GM21390 (cell line): ENCODE data around the gene PRKRIP1.
A peak's percentile ranks its signal among the peaks of the same experiment; 100 is the strongest.
"Not testable (repeated sequence)": the region's sequence is repeated elsewhere in the genome, so short reads cannot be mapped to it uniquely, and the experiment has no call there.

Source experiments
- ATAC-seq: cut with Tn5 transposase; IDR thresholded peaks from one replicate; pipeline ENCODE4 v1.9.1; 2021; ENCODE audit not compliant: unreplicated experiment

The PRKRIP1 gene

DNA sequence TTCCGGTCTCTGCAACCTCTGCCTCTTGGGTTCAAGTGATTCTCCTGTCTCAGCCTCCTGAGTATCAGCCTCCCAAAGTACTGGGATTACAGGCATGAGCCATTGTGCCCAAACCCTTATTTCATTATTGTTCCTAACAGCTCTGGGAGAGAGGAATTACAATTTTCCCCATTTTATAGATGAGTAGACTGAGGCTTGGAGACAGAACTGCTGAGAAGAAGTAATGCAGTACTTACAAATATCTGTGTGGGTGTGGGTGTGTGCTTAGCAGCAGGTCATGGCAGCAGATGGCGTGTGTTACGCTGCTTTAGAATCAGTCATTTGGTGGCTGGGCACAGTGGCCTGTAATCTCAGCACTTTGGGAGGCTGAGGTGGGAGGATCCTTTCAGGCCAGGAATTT lies 7.4 kb downstream of the PRKRIP1 start:
- no peak for ATAC-seq

DNA sequence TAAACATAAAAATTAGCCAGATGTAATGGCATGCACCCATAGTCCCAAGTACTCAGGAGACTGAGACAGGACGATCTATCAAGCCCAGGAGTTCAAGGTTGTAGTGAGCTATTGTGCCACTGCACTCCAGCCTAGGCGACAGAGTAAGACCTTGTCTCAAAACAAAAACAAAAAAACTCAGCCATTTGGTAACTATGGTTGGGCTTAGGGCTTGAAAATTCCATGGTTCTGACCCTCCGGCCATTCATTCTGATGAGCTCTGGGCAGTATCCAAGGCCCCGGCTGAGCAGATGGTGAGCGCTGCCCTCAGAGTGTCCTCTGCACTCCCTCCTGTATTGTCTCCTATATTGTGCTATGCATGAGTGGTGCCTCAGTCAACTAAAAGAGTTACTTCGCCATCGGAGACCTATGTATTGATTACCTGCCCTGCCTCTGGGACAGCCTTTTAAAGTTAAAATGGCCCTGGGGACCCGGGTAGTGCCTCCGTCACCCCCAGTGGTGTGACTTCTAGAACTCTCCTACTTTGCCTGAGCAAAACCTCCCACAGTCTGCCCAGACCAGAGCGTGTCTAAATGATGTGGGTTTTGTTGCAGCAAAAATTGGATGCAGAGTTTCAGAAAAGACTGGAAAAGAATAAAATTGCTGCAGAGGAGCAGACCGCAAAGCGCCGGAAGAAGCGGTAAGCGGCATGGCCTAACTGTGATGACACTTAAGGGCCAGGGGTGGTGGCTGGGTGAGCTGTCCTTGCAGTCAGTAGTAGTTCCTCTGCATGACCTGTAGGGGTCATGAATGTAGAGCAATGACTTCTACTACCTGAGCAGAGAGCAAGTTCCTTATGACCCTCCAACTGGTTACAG lies 8.1 kb downstream of the PRKRIP1 start:
- ATAC-seq: peak; percentile 77

DNA sequence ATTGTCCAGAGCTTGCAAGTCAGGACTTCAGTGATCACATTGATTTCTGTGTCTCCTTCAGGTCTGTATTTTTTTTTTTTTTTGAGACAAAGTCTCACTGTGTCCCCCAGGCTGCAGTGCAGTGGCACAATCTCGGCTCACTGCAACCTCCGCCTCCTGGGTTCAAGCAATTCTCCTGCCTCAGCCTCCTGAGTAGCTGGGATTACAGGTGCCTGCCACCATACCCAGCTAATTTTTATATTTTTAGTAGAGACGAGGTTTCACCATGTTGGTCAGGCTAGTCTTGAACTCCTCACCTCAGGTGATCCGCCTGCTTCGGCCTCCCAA lies 8.7 kb downstream of the PRKRIP1 start:
- not testable (repeated sequence) for ATAC-seq

DNA sequence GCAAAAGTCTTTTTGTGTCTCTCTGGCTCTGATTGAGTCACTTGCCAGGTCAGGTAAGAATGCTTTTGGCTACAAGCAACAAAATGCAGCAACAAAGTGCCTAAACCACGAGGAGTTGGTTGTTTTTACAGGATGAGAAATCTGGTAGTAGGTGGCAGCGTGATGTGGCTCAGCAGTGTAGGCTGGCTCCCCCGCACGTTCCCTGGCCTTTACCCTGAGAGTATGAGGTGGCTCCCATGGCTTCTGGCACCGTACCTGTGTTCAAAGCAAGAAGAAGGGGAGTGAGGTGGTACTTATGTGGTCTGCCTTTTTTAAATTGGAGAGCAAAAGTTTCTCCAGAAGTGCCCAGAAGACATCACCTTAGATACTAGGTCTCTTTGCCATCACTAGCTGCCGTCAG lies 11.7 kb downstream of the PRKRIP1 start:
- ATAC-seq: no peak

DNA sequence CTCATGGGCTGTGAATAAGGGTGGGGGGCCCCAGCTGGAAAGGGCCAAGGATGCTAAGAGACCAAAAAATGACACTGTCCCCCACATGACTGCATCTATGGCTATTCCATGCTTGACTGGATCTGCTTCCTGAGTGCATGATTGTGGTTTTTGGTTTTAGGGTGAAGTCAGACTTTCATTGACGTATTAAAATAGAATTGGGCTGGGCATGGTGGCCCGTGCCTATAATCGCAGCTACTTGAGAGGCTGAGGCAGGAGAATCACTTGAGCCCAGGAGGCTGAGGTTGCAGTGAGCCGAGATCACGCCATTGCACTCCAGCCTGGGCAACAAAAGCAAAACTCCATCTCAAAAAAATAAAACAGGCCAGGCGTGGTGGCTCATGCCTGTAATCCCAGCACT lies 12.4 kb downstream of the PRKRIP1 start:
- ATAC-seq: peak; percentile 48

DNA sequence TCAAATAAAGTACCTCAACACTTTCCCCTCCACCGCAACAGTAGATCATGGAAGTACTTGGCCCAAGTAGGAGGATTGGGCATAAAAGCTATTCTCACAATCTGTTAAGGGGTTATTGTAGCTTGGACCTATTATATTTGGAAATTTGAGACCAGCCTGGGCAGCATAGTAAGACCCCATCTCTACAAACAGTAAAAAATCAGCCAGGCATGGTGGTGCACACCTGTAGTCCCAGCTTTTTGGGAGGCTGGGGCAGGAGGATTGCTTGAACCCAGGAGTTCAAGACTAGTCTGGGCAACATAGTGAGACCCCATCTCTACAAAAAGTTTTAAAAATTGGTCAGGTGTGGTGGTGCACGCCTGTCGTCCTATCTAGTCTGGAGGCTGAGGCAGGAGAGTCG lies 13.2 kb downstream of the PRKRIP1 start:
- no peak for ATAC-seq

DNA sequence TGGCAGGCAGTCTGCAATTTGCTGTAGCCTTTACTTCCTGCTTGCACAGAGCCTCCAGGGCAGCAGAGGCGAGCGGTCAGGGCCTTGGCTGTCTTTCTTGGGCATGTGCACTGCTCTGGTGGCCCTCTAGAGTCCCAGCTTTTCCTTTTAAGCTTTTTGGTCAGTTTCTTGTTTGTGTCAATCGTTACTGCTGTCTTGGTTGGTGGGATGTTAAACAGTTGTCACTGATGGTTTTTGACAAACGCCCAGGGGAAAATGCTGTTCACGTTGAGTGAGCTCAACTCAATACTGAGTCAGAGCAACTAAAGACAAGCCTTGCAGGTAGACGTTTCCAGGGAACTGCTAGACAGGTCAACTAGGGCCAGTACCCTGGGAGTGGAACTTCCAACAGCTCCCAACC lies 14.0 kb downstream of the PRKRIP1 start:
- no peak for ATAC-seq

DNA sequence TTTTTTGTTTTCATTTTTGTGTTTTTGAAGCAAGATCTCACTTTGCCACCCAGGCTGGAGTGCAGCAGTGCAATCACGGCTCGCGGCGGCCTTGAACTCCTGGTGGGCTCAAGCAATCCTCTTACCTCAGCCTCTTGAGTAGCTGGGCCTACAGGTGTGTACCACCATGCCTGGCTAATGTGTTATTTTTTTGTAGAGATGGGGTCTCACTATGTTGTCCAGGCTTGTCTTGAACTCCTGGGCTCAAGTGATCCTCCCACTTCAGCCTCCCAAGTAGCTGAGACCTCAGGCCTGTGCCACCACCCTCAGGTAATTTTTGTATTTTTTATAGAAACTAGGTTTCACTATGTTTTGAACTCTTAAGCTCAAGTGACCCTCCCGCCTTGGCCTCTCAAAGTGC lies 14.8 kb downstream of the PRKRIP1 start:
- no peak for ATAC-seq

DNA sequence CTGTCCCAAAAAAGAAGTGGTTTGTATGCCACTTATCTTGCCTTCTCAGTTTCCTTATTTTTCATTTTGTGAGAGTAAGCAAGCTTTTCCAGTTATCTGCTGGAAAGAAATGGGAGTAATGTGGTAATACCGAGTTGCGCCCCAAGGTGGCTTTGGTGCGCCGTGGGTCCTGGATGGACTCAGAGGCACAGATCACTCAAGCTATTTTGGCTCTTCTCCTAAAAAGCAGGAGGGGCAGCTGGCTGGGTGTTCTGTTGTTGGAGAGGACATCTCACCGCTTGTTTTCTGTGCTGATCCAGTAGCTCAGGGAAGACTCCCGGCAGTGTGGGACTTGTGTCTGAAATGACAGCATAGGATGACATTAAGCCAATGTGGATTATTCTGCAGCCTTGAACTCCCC lies 16.4 kb downstream of the PRKRIP1 start:
- no peak for ATAC-seq

DNA sequence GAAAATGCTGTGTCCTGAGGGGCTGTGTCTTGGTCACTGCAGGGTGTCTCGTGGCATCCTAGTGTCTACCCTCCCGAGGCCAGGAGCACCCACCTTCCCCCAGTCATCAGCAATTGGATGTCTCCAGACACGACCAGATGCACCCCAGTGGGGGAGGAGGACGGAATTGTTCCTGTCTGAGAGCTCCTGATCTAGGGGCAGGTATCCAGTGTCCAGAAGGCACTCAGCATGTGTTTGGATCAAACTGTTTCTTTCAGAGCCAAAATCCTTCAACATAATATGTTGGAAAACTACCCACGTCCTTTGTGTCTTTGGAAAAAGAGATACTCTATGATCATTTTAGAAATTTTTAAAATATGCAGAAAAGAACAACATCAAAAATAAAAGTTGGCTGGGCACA lies 16.9 kb downstream of the PRKRIP1 start:
- no peak for ATAC-seq

DNA sequence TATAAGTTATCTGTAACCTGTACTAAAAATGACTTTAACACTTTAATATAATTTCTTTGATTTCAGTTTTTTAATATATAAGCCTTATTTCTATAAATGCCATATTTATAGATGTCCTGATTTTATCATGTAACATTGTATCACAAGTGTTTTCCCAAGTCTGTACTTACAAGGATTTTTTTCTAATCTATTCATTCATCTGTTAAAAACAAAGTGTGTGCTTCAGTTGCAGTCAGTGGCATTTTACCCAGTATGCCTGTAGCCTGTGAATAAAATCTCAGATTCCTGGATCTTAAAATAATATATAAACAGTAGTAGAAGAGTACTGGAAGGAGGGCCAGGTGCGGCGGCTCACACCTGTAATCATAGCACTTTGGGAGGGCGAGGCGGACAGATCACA lies 17.4 kb downstream of the PRKRIP1 start:
- no peak for ATAC-seq

DNA sequence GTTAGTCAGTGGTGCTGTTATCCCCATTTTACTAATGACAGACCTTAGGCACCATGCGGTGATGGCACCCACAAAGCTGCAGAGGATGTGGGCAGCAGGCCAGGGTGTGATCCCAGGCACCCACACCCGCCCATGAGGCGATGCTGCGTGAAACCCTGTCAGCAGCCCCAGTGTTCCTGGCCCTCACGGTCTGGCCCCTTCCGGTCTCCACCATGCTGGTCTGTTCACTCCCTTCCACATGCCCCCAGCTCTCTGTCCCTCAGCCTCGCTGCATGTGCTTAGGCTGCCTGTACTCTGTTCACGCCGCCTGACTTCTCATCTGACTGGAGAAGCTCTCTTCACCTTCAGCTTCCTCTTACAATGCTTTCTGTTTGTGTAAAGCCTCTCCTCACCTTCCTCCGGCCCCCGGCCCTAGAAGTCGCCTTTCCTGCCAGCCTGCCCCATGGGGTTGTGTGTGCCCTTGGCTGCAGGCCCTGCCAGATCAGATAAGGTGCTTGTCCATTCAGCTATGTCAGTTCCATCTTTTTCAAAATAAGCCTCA lies 19.6 kb downstream of the PRKRIP1 start:
- peak; percentile 54 for ATAC-seq

DNA sequence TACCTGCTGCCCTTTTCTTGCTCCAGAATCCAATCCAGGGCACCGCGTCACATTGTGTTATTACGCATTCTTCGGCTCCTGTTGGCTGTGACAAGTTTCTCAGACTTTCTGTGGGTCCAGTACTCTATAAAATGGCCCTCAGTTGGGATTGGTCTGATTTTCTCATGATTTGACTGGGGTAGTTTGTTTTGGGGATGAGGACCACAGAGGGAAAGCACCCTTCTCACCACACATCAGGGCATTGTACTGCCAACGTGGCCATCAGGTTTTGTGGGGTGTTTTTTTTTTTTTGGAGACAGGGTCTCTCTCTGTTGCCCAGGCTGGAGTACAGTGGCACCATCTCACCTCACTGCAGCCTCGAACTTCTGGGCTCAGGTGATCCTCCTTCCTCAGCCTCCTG lies 20.2 kb downstream of the PRKRIP1 start:
- ATAC-seq: no peak

DNA sequence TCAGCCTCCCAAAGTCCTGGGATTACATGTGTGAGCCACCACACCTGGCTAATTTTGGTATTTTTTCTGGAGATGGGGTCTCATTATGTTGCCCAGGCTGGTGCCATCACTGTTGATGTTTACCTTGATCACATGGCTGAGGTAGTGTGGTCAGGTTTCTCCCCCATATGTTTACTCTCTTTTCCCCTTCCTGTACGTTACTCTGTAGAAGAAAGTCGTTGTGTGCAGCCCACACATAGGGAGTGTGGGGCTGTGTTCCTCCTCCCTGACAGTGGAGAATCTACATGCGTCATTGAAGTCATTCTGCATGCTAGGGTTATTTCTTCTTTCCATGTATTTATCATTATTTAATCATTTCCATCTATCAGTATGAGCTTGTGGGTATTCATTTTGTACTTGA lies 20.9 kb downstream of the PRKRIP1 start:
- ATAC-seq: no peak

DNA sequence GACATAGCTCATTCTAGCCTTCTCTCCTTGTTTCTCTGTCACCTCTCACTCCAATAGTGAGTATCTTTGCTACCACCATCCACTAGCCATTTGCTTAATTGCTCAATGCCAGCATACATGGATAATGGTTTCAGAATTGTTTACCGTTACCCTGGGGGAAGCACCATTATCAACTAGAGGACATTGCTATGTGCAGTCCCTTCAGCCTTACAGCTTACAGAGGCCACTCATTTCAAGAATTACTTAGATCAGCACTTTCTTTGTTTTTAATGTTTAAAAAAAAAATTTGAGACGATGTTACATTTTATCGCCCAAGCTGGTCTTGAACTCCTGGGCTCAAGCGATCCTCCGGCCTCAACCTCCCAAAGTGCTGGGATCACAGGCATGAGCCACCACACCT lies 22.4 kb downstream of the PRKRIP1 start:
- ATAC-seq: no peak

DNA sequence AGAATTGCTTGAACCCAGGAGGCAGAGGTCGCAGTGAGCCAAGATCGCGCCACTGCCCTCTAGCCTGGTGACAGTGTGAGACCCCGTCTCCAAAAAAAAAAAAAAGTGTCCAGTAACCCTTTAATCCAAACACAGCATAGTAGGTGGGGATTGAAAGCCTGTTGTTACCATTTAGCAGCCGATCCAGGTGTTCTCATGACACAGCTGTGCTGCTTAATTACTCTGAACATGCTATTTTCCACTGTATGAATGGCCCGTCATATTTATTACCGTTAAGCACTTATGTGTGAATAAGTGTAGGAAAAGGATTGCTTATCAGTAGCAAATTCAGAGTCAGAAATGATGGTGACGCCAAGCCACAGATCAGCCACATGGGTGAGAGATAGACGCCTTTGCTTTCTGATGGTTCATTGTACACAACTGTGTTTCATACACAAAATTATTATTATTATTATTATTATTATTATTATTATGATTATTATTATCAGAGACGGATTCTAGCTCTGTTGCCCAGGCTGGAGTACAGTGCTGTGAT lies 25.6 kb downstream of the PRKRIP1 start:
- ATAC-seq: no peak

DNA sequence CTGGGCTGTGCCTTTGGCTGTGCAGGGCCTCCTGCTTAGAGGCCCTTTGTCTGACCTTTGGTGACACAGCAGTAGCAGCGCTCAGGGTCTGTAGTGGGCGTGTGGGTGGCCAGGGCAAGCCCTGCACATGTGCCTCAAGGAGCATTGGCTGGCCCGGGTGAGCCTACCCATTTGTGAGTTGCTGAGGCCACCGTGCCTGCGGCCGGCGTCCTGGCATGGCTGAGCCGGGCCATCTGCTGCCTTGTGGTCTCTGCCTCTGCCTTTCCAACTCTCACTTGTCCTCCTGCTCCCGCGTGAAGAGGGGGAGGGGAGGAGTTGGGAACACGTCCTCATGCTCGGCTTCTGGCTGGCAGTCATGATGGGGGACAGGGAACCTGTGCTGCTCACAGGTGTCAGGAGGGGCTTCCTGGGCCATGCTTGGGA lies 28.0 kb downstream of the PRKRIP1 start:
- ATAC-seq: no peak

DNA sequence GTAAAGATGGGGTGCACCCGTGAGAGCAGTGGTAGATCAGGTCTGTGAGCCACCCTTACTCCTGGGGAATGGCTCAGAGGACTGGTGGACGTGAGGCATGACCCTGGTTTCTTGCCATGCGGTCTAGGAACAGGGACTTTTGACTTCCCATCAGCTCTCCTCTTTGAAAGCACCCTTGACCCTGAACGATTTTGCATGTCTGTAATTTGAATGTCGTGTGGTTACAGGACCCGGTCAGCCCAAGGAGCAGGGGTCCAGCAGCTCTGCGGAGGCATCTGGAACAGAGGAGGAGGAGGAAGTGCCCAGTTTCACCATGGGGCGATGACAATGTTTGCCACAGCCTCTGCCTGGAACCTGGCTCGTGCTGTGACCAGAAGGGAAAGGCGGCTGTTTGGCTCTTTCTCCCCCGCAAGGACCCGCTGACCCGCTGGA lies 28.6 kb downstream of the PRKRIP1 start:
- ATAC-seq: no peak

DNA sequence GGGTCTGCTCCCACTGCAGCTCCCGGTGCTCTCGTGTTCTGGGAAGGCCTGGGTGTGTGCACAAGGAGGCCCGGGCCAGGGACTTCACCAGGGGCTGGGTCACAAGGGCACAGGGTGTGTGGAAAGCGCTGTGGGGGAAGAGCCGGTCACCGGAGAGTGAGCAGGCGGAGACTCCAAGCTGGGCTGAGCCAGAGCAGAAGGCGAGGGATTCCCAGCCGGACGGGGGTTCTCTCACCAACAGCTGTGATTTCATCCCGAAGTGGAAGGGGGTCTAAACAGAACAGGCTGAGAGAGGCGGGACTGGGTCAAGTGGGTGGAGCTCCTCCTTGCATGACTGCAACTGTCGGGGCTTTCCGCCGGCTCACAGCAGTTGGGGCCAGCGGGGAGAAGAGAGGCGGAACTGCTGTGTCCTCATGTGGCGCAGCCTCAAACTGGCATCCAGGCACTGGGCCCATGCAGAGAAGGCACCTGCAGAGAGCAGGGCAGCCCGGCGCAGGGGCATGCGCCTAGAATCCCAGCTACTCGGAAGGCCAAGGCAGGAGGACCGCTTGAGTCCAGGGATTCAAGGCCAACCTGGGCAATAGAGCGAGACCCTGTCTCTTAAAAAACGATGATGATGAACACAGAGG lies 29.6 kb downstream of the PRKRIP1 start:
- ATAC-seq: peak; percentile 67

DNA sequence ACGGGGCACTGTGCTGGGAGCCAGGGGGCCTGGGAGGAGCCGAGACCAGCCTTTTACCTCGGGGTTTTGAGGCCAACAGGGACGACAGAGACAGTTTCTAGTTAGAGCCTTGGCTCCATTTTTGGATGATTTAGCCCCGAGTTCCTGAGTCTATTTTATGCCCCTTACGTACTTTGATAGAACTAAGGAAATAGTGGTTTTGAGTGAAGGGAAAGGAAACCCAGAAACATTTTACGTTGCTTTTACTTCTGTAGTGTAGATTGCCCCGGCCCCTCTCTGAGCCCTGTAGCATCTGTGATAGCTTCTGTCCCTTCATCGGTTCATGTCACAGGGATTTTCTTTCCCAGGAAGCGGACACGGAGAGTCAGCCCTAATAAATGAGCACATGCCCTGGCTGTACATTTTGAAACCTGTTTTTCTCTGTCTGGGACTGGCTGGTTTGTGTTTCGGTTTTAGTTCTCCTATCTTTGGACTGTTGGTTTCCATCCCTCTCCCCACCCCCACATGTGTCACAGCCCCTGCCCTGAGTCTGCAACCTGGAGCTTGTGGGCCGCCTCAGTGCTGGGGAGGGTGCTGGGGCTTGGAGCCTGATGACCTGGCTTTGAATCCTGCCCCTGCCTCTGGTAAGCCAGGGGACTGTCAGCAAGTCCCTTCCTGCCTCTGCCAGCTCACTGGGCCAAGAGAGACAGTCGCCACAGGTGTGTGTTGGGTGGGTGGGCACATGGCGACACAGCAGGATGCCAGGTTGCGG lies 30.3 kb downstream of the PRKRIP1 start:
- peak; percentile 59 for ATAC-seq

DNA sequence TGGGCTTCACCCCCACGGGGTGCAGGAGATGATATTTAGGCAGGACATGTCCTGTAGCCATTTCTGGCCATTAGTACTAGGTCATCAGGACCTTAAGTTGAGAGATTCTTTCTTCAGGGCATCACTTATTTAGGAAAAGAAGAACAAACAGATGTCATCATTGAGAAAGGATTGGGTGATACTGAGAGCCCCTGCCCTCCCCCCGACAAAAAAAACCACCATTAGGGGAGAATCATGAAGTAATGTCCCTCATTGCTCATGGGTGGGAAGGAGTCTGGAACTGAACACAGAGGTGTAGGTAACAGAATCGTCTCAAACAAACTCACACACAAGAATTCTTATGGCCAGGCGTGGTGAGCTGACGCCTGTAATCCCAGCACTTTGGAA lies 30.8 kb downstream of the PRKRIP1 start:
- no peak for ATAC-seq
